HT-29 (cell line): ENCODE results near the gene VCPKMT. TPM values are rescaled to one million over a fixed set of nuclear protein-coding genes. Genes with fewer than 3 reads are reported as not detected.
A peak's percentile ranks its signal among the peaks of the same experiment; 100 is the strongest.

Experiments
- DNase-seq: peaks from one replicate; pipeline ENCODE4 v3.0.0-alpha.2; 2015; ENCODE audit warnings: low spot score
- total RNA-seq: library from RNA; depleted of rRNA; stranded (reverse); fragments of >200 nt; shearing (Covaris generic); gene quantifications from 2 replicates; pipeline ENCODE4 v1.2.3, GENCODE V29; 2014; rRNA removed

Gene VCPKMT
- total RNA-seq: 5.9 and 6.4 TPM in 2 replicates

DNA sequence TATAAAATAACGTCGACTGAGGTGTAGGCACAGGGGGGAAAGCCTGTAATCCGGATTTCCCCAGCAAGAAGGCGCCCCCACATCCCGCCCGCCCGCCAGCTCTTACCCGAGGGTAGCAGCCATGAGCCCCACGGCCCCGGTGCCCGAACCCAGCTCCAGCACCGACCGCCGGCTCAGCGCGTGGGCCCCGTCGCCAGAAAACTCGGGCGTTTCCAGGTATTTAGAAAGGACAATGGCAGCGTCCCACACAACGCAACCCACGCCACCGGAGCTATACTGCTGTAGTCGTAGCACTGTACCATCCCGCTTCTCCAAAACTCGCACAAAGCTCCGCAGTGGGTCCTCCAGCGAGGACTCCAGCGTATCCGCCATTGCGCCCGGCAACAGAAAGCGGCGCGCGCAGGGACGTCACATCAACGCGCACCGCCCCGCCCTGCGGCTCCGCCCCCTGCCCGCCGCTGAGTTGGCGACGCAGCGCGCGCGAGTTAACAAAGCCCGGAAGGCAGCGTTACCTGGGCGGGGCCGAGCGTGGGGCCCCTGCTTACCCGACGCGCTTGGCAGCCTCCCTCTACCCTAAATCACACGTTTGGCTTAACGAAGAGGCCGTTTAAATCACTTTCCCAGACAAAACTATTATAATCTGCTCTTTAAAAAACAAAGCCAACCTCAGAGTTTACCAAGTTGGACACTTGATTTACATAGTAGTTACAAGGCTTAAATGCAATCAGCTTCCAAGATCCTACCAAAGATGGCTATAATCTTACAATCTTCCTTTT lies at the start of gene VCPKMT:
VCPKMT (minus strand) TSS at position 392 of the 776 bp plus-strand sequence; CDS start at position 372, 20 bp downstream.
- peak; percentile 88 for DNase-seq

DNA sequence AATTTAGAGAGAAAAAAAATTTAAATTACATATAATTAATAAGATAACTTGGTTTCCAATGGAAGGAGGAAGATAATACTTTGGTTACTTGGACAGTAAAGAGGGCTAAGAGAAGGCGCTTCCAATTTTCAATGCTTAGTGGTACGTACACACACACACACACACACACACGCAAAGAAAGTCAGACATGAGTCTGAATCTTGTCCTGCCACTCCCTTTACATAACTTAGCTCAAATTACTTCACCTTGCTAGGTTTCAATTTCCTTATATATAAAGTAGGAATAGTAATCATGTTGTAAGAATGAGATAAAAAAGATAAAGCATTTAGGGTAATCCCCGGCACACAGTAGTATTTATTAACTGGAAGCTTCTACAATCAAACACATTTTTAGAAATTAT lies 39.7 kb upstream of the VCPKMT start:
- no peak for DNase-seq

DNA sequence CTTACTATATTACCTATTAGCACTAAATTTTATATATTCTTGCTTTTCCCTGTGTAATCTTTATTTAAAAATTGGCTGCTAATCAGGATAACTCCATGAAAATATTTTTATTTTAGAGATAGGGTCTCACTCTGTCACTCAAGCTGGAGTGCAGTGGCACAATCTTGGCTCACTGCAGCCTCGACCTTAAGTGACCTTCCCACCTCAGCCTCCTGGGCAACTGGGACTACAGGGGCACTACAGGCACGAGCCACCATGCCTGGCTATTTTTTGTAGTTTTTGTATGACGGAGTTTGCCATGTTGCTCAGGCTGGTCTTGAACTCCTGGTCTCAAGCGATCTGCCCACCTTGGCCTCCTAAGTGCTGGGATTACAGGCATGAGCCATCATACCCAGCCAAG lies 32.4 kb upstream of the VCPKMT start:
- no peak for DNase-seq

DNA sequence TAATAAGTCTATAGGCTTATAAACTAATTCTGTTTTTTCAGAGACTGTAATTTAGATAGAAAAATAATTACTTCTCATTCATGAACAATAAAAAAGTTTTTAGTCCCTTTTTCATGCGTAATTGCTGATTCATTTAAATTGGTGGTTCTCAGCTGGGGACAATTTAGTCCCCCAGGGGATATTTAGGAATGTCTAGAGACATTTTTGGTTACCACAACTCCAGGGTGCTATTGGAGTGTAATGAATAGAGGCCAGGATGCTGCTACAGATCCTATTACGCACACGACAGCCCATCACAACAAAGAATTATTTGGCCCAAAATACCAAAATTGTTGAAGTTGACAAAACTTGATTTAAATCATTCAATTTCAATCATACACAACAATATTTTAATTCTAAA lies 22.8 kb upstream of the VCPKMT start:
- DNase-seq: no peak

DNA sequence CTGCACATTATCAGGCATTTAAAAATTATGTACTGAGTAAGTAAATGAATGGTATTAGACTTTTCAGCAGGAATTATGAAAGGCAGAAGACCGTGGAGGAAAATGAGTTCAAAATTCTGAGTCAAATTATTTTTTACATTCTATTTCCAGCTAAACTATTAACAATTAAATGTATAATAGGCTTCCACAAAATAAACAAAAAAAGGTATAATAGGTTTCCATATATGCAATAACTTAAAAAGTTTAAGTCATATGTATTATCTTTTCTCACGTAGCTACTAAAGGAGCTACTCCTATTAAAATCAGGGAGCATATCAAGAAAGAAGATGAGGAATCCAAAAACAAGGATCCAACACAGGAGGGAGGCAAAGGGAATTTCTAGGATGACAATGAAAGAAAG lies 11.4 kb upstream of the VCPKMT start:
- no peak for DNase-seq

DNA sequence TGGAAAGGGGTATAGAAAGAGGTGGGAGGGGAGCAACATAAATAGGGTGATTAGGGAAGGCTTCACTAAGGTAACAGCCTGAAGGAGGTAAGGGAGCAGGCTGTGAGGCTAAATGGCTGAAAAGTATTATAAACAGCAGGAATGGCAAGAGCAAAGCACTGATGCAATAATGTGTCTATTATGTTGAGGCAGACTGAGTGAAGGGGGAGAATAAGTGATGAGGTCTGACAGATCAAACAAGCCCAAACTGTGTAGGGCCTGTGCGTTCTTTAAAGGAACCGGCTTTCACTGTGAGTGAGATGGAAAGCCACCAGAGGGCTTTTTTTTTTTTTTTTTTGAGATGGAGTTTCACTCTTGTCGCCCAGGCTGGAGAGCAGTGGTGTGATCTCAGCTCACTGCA lies 6.7 kb upstream of the VCPKMT start:
- no peak for DNase-seq

DNA sequence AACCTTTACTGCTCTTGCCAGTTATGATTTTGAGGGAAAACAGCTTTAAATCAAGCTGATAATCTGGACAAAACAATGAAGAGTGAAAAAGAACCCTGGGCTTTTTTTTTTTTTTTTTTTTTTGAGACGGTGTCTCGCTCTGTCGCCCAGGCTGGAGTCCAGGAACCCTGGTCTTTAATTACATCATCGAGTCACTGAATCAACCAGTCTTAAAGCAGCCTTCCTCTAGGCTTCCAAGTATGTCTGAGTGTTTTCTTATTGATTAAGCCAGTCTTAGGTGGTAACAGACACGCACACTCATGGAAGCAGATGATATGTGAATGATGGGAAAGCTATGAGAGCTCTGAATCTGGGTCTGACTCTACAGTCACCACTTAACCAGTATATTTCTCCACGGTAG lies 5.9 kb upstream of the VCPKMT start:
- no peak for DNase-seq

DNA sequence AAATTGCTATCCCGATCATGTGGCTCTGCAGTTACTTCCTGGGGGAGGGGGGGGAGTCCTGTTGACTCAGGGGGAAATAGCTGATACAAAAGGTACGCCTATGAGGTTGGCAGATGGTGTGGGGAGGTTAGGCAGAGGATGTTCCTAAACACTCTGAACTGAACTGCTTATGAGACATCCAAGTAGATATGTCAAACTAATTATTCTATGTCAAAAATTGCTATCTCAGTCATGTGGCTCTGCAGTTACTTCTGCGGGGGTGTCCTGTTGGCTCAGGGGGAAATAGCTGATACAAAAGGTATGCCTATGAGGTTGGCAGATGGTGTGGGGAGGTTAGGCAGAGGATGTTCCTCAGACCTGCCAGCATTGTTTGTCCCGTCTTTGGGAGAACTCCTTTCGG lies 5.1 kb upstream of the VCPKMT start:
- DNase-seq: no peak

DNA sequence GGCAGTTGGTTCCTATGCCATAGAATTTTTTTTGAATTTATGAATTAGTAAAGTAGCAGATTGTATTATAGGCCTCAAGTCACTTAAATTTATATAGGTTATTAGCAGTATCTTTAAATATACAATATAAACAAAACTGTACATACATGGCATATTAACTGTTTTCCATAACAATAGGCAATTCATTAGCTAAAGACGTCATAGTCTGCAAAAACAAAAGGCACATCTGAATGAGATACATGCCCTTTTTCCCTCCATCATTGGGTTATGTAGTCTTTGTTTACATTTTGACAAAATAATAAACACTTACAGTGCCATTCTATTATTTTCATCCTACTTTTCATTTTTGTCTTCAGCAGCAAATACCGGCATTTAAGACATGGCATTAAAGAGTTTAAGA lies 1.1 kb upstream of the VCPKMT start:
- no peak for DNase-seq

DNA sequence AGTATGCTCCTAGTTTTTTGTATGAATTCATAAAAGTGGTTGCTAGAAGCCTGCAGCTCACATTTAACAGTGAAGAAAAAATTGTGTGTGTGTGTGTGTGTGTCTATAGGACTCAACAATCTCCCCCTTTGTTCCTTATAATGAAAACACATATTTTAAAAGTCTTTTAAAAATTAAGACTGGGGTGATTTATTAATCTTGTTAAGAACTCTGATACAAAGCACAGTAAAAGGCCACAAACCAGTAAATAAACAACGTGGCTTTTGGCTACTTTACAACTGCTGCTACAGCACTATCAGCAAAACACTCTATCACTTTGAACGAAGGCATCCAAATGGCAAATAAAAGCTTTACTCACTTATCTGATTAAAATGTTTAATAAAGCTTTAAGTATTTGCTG lies 594 bp upstream of the VCPKMT start:
- no peak for DNase-seq

DNA sequence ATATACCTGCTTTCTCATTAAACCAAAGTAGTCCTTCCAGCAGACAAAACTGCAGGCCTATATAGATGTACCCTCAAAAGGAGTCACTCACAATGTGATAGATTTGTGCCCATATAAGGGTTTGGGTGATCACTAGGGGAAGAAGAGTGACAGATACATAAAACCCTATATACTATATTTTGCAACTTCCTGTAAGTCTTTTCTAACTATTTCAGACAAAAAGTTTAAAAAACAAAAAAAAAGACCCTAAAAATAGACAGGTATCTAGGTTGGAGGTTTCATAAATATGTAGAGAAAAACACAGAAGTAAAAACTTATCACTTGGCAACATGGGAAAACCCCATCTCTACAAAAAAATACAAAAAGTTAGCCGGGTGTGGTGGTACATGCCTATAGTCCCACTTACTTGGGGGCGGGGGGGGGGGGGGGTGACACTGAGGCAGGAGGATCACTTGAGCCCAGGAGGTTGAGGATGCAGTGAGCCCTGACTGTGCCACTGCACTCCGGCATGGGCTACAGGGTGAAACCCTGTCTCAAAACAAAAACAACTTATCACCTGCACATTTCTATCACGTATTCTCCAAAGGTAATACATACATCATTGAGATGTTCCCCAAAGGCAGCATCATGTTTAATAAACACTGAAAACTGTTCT lies 2.9 kb downstream of the VCPKMT start:
- no peak for DNase-seq

DNA sequence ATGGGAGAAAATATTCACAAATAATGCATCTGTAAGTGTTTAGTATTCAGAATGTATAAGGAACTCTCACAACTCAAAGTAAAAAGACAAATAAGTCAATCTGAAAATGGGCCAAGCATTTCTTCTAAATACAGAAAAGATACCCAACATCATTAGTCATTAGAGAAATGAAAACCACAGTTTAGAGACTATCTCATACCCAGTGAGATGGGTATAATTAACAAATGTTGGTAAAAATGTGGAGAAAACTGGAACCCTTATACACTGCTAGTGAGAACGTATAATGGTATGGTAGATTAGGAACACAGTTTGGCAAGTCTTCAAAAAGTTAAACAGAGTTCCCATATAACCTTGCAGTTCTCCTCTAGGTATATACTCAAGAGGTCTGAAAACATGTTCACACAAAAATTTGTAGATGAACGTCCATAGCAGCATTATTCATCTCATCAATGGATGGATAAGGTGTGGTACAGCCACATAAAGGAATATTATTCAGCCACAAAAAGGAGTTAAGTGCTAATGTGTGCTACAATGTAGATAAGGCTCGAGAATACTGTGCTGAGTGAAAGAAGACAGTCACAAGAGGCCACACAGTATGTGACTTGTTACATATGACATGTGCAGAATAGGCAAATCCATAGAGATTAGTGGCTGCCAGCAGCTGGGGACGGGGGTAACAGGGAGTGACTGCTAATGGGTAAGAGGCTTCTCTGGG lies 5.9 kb downstream of the VCPKMT start:
- DNase-seq: no peak

DNA sequence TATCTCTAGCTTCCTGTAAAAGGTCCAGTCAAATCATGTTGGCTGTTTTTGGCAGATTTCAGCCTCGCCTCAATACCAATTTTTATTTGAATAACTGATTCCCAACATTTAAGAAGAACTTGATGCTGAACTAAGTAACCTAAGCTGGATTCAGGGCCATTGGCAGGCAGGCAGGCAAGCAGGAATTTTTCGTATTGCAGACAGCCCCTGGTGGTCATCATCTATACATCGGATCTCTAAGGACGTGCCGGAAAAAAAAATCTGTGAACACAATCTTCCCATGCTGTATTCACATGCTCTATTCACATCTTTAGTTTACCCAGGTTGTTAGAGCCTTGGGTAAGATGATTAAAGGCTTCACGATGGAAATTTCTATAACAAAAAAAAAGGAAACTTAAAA lies 7.0 kb downstream of the VCPKMT start:
- DNase-seq: peak; percentile 23

DNA sequence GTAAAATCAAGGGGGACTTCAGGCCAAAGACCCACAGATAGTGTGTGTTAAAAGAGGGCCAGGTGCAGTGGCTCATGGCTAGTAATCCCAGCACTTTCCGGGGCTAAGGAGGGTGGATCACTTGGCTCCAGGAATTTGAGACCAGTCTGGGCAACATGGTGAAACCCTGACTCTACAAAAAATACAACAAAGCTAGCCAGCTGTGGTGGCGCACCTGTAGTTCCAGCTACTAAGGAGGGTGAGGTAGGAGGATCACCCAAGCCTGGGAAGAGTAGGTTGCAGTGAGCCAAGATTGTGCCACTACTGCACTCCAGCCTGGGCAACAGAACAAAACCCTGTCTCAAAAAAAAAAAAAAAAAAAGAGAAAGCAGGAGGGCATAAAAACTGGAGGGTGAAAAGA lies 8.5 kb downstream of the VCPKMT start:
- DNase-seq: no peak

DNA sequence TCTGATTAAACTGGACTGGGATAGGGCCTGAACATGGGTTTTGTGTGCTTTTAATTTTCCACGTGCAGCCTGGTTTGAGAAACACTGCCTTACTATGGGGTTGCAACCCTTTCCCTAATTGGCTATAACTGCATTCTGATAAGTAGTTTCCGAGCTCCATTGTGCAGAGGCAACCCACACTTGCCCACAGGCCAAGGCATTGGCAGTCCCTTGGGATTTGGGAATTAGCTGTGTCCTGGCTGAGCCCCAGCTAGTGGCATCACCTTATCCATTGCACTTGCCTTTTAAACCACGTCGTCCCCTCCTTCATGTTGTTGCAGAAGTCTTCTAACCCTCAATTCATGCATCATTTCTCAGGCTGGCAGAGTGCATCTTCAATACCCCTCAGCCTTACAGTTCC lies 10.2 kb downstream of the VCPKMT start:
- DNase-seq: no peak

DNA sequence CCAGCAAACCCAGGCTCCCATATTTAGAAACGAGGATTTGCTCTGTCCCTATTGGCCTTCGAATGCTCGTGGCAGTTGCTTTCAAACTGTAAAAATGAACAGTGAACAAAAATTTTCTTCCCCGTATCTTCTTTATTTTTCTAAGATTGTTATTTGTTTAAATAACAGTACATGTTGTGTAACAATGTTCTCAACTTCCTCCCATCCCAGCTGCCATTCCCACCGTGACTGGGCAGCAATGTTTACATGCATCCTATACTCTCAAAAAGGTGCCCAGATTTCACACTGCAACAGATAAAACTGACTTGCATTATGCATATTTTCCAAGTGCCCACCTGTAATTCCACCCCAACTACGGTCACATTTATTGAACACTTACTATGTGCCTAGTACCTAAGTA lies 12.8 kb downstream of the VCPKMT start:
- DNase-seq: no peak

DNA sequence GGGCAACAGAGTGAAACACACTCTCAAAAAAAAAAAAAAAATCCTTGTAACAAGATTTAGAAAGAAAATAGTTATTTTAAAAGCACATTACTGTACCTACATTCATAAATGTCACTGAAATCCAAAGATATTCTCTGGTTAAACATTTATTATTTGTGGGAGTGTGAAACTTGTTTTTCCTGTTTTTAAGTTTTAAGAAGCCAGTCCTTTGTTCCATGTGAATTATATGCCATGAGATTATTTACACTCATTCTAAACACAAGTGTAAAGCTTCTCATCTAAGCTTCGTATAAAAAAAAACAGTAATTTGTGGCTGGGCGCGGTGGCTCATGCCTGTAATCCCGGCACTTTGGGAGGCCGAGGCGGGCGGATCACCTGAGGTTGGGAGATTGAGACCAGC lies 15.0 kb downstream of the VCPKMT start:
- no peak for DNase-seq

DNA sequence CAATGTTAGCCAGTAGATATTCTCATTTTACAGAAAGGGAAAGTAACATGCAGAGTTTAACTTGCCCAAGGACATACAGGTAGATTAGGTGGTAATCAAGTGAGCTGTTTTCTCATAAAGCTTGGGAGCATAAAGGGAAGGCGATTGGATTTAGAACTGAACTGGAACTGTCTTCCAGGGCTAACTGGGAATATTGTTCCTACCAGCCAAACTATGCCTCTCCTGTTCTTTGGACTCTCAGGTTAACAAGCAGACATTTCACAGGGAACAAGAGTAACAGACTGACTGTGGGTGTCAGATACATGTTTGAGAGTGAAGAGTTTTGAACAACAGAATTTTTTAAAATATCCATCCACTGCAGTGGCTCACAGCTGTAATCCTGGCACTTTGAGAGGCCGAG lies 15.6 kb downstream of the VCPKMT start:
- DNase-seq: no peak

DNA sequence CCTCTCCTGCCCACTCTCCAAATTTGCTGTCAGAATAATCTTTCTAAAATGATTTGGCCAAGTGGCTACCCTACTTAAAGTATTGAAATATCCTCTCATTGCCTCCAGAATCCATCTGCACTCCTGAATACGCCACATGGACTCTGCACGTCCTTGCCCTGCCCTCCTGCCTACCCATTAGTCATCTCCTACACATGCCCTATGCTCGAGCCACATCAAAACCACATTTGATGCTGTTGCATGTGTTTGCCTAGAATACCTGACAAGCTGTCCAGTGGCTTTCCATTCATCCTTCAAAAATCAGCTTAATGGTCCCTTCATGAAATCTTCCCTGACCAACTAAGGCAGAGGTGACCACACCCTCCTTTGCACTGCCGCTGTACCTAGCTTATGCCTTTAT lies 17.0 kb downstream of the VCPKMT start:
- DNase-seq: peak; percentile 43

DNA sequence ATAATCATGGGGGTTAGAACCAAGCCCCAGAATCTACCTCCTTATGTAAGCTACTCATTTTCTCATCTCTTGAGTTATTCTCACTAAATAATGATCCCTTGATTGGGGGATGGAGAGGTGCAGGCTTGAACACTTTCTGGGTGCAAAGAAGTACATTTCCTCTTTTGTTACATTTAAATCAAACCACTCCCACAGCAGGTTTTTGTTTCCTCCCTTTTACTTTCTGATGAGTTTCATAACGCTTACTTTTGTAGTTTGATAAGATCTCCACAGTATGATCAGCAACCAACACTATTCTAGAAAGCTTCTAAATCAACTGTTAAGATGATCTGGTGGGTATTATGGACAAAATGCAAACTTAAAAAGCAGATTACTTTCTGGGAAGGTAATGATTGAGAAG lies 20.5 kb downstream of the VCPKMT start:
- no peak for DNase-seq

DNA sequence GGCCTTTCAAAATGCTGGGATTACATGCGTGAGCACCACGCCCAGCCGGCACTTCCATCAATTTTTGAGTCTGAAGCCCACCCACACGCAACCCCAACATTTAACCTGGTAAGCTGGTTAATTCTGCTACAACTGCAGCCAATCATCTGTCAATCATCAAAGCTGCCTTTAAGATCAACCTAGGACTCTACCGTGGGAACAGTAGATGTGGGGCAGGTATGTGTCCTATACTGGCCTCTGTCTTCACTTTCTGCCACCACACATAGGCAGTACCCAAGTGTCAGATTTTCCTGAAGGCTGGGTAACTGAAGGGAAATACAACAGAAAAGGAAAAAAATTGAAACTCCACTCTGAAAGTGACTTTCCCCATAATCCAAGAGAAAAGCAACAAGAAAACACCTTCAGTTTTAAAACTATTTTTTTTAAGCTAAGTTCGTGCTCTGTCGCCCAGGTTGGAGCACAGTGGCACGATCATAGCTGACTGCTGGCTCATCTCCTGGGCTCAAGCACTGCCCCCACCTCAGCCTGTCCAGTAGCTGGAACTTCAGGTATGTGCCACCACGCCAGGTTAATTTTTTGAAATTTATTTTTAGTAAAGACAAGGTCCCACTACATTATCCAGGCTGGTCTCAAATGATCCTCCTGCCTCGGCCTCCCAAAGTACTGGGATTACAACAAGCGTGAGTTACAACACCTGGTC lies 22.2 kb downstream of the VCPKMT start:
- DNase-seq: no peak

DNA sequence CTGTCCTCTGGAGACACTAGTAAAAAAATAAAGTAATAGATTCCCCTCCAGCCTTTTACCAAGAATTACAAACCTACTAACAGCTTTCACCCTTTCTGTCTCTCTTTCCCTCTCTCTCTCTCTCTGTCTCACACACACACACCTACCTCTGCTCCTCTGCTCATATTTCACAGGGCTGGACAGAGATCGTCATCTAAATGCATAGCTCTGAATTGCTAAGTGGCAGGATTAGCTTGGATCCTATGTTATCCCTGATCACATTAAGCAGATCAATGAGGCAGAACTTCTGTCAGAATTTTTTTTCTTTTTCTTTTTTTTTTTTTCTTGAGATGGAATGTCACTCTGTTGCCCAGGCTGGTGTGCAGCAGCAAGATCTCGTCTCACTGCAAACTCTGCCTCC lies 22.9 kb downstream of the VCPKMT start:
- DNase-seq: no peak
